BJ (cell line): ENCODE results near the gene KPNB1. TPM values are rescaled to one million over a fixed set of nuclear protein-coding genes. Genes with fewer than 3 reads are reported as not detected.

ENCODE experiments used
- CTCF ChIA-PET: fragments of 350-600 bp; formaldehyde crosslinking; extraction: SDS; loops from one replicate; lab custom pipeline; 2021; ENCODE audit warnings: antibody characterized with exemption, inconsistent platforms; lab: Yijun Ruan, JAX
- POLR2A ChIA-PET: fragments of 300-600 bp; sonication (Branson Sonifier 250); formaldehyde crosslinking; extraction: SDS; loops from one replicate; lab custom pipeline; 2021; ENCODE audit warnings: antibody characterized with exemption; lab: Charles Lee
- DNase-seq: peaks from one replicate; pipeline ENCODE4 v3.0.0-alpha.2; 2011; ENCODE audit warnings: low read depth
- H3K27me3 ChIP-seq: 2 replicates; pipeline ENCODE4 v1.6.0; 2011; ENCODE audit warnings: low read length; ENCODE audit not compliant: control insufficient read depth, insufficient read depth
- H3K36me3 ChIP-seq: 2 replicates; pipeline ENCODE4 v1.5.1; 2011; ENCODE audit warnings: low read length; ENCODE audit not compliant: control insufficient read depth, insufficient read depth
- H3K4me3 ChIP-seq: 2 replicates; pipeline ENCODE4 v1.5.1; 2011; ENCODE audit warnings: low read depth, mild to moderate bottlenecking, control low read depth, low read length
- polyA plus RNA-seq: library from polyadenylated mRNA; depleted of rRNA; stranded (reverse); fragments of >200 nt; gene quantifications from 2 replicates; pipeline ENCODE4 v1.2.3, GENCODE V29; 2011
- TF ChIP-seq, protein P1 (sequence below): IDR thresholded peaks from 2 replicates; pipeline ENCODE4 v1.5.1; 2011; ENCODE audit warnings: low read depth, mild to moderate bottlenecking, control low read depth, inconsistent platforms, low read length, moderate library complexity; ENCODE audit not compliant: insufficient read depth

KPNB1 gene
- polyA plus RNA-seq, 1 experiment = 171 TPM

DNA sequence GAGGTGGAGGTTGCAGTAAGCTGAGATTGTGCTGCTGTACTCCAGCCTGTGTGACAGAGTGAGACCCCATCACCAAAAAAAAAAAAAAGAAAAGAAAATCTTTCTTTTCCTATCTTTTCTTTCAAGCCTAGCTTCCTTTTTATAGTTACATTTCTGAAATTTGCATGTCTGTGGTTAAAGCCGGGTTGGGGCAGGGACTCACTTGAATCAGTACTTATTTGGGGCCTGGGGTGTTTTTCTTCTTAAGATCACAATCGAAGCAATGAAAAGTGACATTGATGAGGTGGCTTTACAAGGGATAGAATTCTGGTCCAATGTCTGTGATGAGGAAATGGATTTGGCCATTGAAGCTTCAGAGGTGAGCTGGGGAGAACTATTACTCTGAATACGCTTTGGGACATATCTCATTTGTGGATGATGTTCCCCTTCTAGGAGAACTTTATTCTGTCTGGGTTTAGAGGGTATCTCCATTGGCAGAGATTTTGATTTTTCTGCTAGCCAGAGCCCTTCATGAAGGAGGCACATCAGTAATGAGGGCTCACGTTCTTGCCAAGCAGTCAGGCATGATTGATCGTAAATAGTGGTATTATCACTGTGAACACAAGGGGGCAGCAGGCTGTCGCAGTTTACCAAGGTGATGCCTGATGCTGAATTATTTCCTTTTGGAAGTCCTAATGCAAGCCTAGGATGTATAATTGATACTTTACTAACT is 14.3 kb downstream of the KPNB1 start:
- peaks cover 24% of the 10 kb centered on the region for H3K36me3 ChIP-seq
- ChIA-PET POLR2A (no interaction called here), CTCF (interaction anchor here (0.7 to 4.4 kb wide), 16 partner anchors 9 to 146 kb away, joined by 3 to 34 read pairs (median 4); partner anchors contain the start of genes KPNB1 and TBKBP1)
- DNase-seq = no peak
- H3K27me3 ChIP-seq = no peaks in the 10 kb centered on the region
- H3K4me3 ChIP-seq = no peak overlapping the region
- TF ChIP-seq, protein P1, sequence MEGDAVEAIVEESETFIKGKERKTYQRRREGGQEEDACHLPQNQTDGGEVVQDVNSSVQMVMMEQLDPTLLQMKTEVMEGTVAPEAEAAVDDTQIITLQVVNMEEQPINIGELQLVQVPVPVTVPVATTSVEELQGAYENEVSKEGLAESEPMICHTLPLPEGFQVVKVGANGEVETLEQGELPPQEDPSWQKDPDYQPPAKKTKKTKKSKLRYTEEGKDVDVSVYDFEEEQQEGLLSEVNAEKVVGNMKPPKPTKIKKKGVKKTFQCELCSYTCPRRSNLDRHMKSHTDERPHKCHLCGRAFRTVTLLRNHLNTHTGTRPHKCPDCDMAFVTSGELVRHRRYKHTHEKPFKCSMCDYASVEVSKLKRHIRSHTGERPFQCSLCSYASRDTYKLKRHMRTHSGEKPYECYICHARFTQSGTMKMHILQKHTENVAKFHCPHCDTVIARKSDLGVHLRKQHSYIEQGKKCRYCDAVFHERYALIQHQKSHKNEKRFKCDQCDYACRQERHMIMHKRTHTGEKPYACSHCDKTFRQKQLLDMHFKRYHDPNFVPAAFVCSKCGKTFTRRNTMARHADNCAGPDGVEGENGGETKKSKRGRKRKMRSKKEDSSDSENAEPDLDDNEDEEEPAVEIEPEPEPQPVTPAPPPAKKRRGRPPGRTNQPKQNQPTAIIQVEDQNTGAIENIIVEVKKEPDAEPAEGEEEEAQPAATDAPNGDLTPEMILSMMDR = peak; percentile 81

DNA sequence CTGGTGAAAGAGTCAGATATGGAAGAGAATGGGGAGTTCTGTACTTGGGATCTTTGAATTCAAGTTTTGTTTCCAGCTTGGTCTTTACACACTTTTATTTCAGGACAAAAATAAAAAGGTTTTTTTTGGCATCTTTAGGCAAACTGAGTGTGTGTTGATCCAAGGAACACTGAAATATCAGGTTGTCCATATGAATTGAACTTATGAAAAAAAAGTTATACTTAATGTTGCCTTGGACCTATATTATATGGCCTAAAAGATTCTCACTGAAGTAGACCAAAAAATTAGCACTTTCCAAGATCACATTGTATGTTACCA is 14.9 kb downstream of the KPNB1 start:
- POLR2A ChIA-PET = no interaction called here
- CTCF ChIA-PET = interaction anchor here (0.7 to 4.4 kb wide), 12 partner anchors 9 to 132 kb away, joined by 3 to 34 read pairs (median 4); partner anchors contain the start of genes KPNB1 and TBKBP1

GRCh38 chr17:47665655-47666054 is 15.9 kb downstream of the KPNB1 start:
- no peaks in the 10 kb centered on the region for H3K27me3 ChIP-seq
- H3K36me3 ChIP-seq = peaks cover 34% of the 10 kb centered on the region
- DNase-seq = no peak
- TF ChIP-seq, protein P1 = no peak
- CTCF ChIA-PET = interaction anchor here (0.9 to 4.4 kb wide), 9 partner anchors 8 to 136 kb away, joined by 3 to 34 read pairs (median 6); partner anchors contain the start of gene KPNB1
- no peak overlapping the region for H3K4me3 ChIP-seq
- POLR2A ChIA-PET = interaction anchor here (0.9 kb wide), 1 partner anchor 15 kb away, joined by 5 read pairs; no protein-coding TSS in a partner anchor

More for the DNA sequence above, 14.9 kb downstream of the KPNB1 start:
- Histone ChIP-seq H3K36me3 (peaks cover 27% of the 10 kb centered on the region), H3K27me3 (no peaks in the 10 kb centered on the region), H3K4me3 (no peak overlapping the region)
- no peak for DNase-seq
- TF ChIP-seq, protein P1 = no peak

DNA sequence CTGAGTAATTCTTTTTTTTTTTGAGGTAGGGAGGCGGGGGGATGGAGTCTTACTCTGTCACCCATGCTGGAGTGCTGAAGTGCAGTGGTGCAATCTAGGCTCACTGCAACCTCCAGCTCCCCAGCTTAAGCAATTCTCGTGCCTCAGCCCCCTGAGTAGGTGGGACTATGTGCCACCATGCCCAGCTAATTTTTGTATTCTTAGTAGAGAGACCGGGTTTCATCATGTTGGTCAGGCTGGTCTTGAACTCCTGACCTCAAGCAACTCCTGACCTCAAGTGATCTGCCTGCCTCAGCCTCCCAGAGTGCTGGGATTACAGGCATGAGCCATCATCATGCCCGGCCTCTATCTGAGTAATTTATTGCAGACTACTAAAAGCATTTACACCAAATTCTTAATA is 19.4 kb downstream of the KPNB1 start:
- ChIA-PET POLR2A (no interaction called here), CTCF (interaction anchor here (0.5 kb wide), 1 partner anchor 51 kb away, joined by 3 read pairs; no protein-coding TSS in a partner anchor)
- TF ChIP-seq, protein P1 = no peak
- H3K4me3 ChIP-seq = no peak overlapping the region
- DNase-seq = no peak
- no peaks in the 10 kb centered on the region for H3K27me3 ChIP-seq
- peaks cover 35% of the 10 kb centered on the region for H3K36me3 ChIP-seq

GRCh38 chr17:47670064-47670463 is 20.3 kb downstream of the KPNB1 start:
- Histone ChIP-seq H3K36me3 (peaks cover 37% of the 10 kb centered on the region), H3K27me3 (no peaks in the 10 kb centered on the region), H3K4me3 (no peak overlapping the region)
- no peak for DNase-seq
- ChIA-PET CTCF (no interaction called here), POLR2A (no interaction called here)
- TF ChIP-seq, protein P1 = no peak
